NCI-H82 treated with DMSO at 0.1 percent for 48 hours (cell line): ENCODE results near the gene SMCP.
A peak's percentile ranks its signal among the peaks of the same experiment; 100 is the strongest.

Experiments
- DNase-seq: peaks from one replicate; lab custom pipeline; 2025; ENCODE audit not compliant: unreplicated experiment; lab: John Stamatoyannopoulos, UW

SMCP gene, protein sequence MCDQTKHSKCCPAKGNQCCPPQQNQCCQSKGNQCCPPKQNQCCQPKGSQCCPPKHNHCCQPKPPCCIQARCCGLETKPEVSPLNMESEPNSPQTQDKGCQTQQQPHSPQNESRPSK

DNA sequence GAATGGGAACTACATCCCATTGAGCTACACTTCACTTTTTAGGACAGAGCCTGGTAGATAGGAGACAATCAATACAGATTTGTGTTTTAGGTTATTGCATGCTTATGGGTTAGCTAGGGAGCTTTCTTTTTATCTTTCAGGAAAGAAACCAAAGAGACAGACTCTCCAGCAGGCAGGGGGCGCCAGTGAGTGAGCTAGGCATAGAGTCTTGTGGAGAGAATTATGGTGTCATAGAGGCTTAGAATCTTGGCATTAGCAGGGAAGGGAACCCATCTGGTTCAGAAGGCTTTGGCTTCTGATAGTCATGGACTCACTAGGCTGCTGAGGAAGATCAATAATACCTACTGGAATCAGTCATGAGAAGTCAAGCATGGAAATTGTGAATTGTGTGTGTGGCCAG, at the start of gene SMCP:
Gene SMCP, plus strand, starts transcription at position 281 of the 400 bp plus-strand sequence. CDS start 6,101 bp downstream, outside the sequence.
- DNase-seq: no peak

DNA sequence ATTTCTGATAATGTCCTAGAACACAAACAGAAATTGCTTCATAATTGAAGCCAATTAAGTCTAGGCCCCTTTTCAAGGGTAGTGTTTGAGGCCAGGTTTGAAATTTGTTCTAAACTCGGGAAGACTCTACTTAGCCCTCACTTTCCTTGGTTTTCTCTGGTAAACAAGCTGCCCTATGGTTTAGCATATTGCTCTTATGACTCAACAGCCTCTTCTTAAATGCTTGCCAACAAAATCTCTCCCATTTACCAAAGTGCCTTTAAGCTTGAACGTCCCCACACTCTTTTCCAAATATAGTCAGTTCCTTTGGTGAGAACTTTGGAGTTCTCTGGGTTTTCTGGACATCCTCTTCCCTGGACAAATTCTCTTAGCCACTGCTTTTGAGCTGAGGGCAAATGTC, 41.3 kb upstream of the SMCP start:
- no peak for DNase-seq

DNA sequence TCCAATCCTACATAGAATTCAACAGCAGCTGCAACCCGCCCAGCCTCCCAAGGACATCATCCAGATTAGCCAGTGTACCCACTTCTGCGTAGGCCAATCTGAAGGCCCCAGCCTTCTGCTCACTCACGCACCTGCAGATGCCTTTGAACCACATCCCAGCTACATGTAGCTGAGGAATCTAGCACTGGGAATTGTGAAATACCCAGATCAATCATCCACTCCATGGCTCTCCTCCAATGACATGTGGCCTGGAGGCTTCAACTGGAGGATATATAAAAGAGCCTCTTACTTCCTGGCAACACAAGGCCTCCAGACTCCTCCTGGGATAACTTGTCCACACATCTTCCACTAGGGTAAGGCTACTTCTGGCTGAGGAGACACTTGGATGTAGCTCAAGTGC, 35.6 kb upstream of the SMCP start, which contains the start of gene LCE6A:
Gene LCE6A, plus strand, starts transcription at position 301 of the 400 bp plus-strand sequence. CDS start 665 bp downstream, outside the sequence.
- no peak for DNase-seq

DNA sequence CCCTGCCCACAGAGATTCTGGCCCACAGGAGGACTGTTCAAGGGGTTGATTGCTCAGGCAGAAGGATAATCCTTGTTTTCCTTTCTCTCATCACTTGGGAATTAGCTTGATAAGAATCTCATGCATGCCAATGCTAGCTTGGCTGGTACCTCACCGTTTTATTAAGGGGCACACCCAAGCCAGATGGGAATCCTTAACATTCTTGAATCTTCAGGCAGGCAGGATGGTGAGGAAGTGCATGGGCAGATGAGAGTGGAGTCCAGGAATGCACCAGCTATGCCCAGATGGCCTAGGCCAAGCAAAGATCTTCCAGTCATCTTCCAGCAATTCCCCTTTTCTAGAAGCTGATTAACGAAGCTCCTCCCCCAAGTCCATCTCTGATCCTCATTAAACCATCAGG, 22.5 kb upstream of the SMCP start:
- DNase-seq: no peak

DNA sequence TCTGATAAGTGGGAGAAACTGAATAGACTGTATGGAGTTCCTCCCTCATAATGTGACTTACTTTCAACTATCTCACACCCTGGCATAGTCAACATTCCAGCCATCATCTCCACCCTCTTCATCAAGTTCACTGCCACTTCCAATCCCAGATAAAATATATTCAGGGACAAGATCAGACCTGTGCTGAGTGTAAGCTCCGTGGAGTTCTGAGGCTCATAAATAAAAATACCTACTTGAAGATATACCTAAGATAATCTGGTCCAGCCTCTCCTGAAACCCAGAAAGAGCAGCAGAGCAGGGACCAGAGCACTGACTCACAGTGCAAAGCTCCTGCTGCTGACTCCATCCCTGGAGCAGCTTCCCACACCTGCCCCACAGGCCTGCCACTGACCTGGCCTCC, 20.1 kb upstream of the SMCP start:
- DNase-seq: no peak

DNA sequence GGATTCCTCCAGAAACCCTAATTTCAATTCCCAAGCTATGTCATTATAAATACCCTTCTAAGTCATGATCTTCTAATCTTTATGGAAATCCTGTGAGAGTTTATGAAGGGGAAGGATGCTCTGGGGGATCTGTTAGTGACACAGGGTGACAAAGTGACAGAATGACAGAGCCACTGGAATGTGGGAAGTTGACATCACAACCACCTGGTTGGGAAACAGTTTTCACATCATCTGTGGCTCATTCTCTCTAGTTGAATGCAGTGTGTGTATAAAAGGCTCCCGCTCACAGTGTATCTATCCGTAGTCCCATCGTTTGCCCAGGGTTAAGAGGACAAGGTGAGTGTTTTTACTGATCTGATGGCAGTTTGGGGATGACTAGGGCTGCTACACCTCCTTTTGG, 18.4 kb upstream of the SMCP start, which contains the start of gene LCE7A:
Gene LCE7A, plus strand, starts transcription at position 301 of the 400 bp plus-strand sequence. CDS start 702 bp downstream, outside the sequence.
- no peak for DNase-seq

DNA sequence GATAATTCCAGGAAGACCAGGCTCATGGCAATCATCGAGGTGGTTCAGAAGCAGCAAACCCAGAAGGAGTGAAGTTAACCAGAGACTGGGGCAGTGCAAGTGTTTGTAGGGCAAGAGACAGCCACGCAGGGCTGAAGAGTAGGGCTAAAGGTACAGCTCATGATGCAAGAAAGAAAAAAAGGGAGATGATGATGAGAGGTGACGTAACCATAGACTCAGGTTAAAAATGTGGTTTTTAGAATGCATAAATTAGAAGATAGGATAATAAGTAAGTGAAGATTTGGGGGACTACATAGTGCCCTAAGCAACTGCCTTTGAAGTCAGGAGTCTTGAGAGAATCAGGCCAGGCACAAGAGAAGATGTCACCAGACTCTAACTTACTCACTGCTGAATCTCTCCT, 18.0 kb upstream of the SMCP start:
- DNase-seq: no peak

DNA sequence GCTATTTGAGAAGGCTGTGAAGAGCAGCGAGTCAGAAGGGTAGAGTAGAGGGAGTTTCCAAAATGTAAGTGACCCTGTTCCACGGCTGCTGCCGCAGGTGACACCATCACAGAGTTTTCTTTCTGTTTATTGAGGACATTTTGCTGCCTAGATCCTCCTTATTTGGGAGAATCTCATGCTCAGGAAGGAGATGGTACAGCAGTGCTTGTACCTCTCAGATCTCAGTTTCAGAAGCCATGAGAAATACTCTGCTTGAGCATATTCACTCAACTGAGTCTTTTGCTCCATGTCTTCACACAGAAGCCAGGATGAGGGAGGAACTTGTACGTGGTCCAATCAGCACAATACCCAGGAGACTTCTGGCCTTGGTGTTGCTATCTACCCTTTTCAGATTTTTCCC, 16.7 kb upstream of the SMCP start:
- no peak for DNase-seq

DNA sequence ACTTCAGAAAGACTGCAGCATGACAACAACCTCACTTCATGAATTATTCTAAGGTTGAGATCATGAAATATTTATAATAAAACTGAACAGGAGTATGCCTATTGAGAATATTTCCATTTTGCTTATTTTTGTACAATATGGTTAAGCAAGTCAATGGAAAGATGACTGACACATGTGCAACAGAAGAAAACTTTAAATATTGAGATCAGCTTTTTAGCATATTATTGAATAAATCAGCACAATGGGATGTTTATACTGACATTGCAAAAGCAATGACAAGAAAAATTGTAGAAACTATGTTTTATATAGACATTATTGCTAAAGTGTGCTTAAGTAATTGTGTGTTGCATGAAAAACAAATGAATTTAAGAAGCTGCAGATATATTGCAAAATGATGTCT, 13.7 kb upstream of the SMCP start:
- DNase-seq: no peak

DNA sequence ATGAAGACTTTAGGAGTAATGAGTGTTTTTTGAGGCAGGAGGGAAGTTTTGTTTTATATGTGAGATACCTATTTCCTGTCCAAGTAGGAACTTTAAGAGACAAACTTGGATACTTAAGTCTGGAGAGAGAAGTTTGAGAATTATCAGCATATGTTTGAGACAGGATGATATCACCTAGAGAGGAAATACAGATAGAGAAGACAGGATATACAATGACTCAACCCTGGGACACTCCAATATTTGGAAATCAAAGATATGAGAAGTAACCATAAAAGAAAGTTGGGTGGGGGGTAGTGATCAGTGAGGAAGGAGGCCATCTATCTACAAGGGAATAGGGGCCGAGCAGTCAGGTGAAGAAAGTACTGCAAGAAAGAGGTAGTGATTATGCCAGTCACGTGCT, 11.8 kb upstream of the SMCP start:
- DNase-seq: no peak

DNA sequence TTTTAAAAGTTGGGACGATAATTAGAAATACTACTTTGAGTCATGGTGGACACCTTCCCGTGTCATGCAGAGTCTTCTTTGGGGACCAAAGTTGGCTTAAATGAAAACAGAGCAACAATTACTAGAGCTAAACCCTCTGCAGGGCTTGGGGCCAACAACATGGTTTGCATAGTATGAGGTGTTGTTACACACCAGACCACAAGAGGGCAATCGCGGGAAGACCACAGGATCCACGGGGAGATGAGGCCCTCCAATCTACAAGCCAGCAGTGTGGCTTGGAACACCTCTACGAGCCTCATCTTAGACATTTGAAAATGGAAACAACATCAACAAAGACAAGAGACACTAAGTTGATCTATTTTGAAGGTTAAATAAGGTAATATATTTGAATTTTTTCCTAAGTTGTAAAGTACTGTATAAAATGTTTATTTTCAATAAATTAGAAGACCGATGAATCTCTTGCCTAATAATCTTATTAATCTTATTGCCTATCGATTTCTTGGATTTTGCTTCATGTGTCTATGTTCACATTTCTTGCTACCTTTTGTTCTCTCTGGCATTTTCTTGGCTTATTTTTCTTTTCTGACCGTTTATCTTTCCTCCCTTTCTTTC, 8.2 kb upstream of the SMCP start:
- DNase-seq: peak; percentile 47

DNA sequence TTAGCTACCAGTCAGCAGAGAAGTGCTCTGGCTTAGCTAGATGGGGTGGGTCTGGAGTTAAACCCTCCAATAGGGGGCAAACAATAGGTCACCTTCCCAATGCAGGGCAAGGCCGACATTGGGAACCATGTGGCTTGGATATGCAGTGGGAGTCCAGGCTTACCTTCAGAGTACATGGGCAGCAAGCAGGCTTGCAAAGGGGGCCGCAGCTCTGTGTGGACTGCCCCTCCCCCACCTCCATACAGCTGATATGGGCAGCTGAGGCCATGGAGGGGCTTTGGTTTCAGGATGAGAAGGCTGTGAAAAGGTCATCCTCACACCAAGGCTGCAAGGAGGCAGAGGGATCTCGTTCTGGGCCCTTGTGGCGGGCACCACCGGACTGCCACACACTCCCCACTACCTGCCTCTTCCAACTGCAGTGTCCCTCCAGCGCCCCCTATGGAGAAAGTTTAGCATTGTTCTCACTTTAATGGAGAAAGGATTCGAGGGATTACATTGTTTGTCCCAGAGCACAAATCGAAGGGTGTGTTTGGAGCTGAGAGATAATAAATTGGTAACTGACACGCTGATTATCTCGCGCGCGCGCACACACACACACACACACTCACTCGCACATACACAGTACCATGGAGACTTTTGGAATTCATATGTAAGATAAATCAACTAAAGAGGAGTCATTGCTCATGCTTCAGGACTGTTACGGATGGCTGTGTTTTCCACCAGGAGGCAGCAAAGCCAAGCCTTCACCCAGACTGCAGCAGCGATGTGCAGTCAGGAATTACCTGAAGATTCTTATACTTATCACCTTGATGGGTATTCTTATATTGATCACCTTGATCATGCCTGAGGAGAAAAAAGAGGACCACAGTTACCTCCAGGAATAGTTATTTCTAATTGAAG, 7.0 kb upstream of the SMCP start:
- DNase-seq: no peak

DNA sequence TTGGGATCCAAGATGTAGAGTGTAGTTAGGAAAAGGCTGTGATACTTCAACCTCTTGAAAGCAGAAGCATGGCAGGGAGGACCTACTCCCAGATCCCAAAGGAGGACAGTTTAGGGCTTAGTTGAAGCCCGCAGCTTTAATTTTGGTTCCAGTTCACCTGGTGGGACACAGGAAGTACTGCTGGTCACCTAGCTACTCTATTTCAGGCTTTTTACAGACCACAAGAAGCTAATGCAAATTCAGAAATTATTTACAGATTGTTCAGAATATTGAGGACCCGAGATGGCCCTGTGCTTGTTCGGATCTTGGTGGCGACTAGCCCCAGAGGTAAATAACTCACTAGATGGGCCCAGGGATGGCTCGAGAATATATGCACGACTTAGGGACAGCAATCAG, 6.4 kb upstream of the SMCP start:
- no peak for DNase-seq

DNA sequence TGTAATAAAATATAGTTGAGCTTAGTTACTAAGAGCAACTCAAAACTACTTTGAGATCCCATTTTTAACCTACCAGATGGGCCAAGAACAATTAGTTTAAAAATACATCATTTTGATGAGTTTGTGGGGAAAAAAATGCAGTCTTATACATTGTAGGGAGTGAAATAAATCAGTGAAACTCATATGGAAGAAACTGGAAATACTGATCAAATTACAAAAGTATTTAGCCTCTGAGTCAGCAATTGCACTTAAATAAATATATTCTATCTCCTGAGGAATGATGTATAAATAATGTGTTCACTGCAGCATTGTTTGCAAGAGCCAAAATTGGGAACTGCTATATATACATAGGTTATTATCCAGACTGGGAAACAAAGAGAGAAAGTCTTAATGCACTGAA, 4.6 kb upstream of the SMCP start:
- no peak for DNase-seq

DNA sequence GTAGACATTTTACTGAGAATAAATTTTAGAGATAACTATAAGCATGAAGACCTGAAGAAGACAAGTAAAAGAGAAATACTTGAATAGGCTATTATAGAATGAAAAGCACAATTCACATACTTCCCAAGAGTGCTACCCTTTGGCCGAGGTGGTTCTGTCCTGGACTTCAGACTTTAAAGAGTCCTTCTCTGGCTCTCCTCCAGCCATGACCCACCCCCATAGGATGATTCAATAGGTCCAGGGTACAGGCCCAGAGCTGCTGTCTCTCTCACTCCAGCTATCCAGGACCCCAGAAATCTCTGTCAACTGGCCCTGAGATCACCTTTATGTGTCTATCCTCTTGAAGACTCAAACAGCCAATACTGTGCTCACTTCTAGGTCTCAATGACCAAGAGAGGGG, 1.3 kb upstream of the SMCP start:
- no peak for DNase-seq

DNA sequence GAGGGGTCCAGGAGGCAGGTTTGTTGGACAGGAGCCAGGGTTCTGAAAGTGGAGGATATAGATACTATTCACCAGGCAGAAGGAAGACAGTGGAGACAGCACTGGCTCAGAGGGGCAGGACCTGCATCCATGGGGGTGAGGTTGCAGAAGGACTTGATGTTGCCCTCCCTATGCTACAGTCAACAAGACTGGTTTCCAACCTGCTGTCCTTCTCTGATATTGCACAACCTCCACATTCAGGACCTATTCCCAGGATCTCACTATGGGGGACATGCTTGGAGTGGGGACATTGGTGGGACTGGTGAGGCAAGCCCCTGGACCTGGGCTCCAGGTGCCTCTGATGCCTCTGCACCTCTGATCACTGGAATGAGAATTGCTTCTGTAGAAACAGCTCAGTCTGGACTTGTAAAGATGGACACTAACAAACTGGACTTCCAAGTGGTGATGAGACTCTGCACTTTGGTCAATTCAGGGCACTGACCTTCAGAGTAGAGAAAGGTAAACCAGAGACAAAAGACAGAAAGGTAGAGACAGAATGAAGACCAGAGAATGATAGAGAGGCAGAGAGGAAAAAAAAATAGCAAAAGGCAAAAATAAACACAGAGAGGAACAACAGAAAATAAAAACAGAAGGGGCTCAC, 1.6 kb downstream of the SMCP start:
- DNase-seq: no peak

DNA sequence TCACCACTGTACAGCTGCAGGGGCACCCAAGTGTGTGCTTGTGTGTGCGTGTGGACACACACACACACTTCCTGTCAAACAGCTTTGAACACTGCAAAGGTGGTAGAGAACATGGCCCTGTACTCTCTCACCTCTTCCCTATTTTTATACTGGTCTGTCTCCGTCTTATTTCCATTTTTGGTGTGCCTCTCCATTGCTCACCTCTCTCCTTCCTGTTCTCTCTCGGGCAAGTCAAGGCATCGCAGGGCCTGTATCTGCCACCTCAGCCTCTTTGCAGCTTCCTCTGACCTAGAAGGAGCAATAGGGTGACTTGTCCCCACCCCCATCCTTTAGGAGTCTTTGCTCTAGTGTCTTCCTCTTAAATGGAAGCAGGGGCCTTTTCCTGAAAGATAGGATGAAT, 2.2 kb downstream of the SMCP start:
- no peak for DNase-seq

DNA sequence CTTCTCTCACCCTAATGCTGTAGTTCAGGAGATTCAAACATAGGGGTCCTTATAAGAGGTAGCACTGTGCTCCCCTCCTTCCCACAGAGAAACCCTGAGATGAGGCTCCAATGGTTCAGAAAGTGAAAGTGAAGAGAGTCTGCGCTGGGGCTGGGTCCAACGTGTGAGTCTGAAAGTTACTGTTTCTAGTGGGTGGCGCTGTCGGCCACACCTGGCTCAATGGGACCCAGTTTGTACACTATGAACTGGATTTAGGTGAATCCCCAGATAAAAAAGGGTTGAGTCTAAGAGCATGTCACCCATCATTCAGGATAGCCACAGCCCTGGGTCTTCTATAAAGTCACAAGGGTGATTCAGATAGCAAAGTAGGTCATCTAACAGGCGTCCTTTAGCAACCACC, 2.8 kb downstream of the SMCP start:
- no peak for DNase-seq

DNA sequence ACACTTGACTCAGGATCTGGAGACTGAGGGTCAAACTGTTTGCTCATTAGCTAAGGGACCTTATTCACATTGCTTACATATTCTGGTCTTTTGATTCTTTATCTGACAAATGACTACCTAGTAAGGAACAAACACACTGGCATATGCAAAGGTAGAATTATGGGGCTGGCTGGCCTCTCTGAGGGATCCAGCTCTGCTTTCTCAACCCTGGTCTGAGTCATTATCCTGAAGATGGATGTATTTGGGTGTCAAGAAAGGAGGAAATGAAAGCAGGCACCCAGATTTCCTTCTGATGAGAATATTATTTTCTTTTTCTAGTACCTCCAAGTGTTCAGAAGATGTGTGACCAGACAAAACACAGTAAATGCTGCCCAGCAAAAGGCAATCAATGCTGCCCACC, 6.0 kb downstream of the SMCP start:
- DNase-seq: no peak

DNA sequence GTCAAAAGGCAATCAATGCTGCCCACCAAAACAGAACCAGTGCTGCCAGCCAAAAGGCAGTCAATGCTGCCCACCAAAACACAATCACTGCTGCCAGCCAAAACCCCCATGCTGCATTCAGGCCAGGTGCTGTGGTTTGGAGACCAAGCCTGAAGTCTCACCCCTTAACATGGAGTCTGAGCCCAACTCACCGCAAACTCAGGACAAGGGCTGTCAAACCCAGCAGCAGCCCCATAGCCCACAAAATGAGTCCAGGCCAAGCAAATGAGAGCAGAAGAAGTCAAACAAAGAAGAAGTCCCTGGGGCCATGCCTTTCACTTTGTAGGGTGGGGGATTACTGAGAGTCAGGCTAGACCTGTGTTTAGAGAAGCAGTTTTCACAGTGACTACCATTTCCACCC, 6.4 kb downstream of the SMCP start:
- no peak for DNase-seq

DNA sequence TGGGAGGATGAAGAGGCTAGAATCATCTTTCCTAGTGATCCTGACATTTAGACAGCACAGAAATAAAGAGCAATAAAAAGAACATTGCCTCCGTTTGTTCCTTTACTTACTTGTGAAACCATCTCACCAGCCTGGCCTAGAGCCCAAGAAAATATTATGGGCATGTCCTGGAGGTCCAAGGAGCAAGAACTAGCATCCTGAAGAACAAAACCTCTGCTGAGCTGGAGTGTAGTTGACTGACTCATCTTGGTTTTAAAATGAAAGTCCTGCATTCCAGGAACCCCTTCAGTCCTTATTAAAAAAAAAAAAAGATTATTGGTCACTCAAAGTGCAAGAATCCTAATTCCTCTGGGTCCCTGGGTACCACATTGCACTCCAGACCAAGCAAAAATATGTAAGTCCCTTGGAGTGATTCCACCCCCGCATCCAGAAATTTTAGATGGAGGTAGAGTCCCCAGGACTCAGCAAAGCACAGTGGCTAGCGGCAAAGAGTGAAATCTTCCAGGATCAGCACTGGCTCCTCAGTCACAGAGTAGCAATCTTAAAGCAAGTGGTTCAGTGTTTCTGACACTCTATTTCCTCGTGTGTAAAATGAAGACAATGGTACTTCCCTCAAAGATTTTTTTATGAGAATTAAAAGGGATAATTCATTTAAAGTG, 7.0 kb downstream of the SMCP start:
- DNase-seq: no peak
